ENCODE measurements around the gene BARX2.
"Not testable (repeated sequence)": the region's sequence is repeated elsewhere in the genome, so short reads cannot be mapped to it uniquely, and the experiment has no call there.

Gene BARX2, protein sequence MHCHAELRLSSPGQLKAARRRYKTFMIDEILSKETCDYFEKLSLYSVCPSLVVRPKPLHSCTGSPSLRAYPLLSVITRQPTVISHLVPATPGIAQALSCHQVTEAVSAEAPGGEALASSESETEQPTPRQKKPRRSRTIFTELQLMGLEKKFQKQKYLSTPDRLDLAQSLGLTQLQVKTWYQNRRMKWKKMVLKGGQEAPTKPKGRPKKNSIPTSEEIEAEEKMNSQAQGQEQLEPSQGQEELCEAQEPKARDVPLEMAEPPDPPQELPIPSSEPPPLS

DNA sequence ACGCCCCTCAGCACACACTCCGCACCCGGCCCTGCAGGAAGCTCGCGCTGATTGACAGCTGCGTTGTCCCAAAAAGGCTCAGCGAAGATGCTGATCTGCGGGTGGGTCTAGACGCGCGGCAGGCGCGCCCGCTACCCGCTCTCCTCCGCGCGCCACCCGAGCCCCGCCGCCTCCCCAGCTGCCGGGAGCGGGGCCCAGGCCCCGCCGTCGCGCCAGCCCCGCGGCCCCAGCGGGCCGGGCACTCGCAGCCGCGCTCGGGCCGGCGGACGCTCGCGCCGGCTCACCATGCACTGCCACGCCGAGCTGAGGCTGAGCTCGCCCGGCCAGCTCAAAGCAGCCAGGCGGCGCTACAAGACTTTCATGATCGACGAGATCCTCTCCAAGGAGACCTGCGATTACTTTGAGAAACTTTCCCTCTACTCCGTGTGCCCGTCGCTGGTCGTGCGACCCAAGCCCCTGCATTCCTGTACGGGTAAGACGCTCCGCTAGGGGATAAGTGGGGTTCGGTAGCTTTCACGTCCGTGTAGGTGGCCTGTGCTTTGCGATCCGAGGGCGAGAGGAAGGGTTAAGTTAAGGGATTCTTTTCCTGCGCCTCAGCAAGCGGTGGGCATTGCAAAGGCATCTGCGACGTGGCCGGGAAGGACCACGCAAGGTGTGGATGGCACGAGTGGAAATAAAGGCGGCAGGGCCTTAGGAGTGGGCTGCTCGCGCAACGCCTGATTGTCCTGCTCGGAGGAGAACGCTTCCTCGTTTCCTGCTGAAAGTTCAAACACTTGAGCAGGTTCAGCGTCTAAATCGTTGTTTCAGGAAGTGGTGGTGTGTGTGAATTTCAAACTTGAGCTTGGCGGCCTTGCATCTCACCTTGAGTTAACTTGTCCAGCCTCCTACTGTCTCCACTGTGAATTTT lies at the start of gene BARX2:
TSS of gene BARX2 (plus strand) at position 98 of the 907 bp plus-strand sequence. CDS start at position 286, 188 bp downstream.
- peaks cover 18% of the 10 kb centered on the region for H3K4me1 Mint-ChIP-seq (ENCODE audit: low read depth)
- H3K36me3 Mint-ChIP-seq (ENCODE audit: low read depth) = peaks cover 2% of the 10 kb centered on the region
- peak within 1 kb of the TSS; percentile 78 for H3K4me3 Mint-ChIP-seq
- H3K9me3 Mint-ChIP-seq = no peaks in the 10 kb centered on the region
- peaks cover 73% of the 10 kb centered on the region for H3K27me3 Mint-ChIP-seq (ENCODE audit: low read depth)
- peak within 1 kb of the TSS; percentile 28 for H3K27ac Mint-ChIP-seq
- peak; percentile 43 for DNase-seq (ENCODE audit: low spot score)

DNA sequence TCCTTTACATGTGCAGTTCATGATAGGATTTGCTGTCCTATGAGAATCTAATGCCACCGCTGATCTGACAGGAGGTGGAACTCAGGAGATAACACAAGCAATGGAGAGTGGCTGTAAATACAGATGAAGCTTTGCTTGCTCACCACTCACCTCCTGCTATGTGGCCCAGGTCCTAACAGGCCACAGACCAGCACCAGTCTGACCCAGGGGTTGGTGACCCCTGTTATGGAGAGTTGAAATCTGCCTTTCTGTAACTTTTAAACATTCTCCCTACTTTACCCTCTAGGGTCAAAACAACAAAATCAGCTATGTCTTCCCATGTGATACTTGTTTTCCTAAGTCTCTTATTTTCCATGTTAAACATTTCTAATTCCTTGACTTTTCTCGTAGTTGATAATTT lies 48.7 kb upstream of the BARX2 start:
- Mint-ChIP-seq H3K4me3 (no peak overlapping the region), H3K4me1 (ENCODE audit: low read depth) (no peaks in the 10 kb centered on the region), H3K27me3 (ENCODE audit: low read depth) (peaks cover 6% of the 10 kb centered on the region), H3K36me3 (ENCODE audit: low read depth) (no peaks in the 10 kb centered on the region), H3K27ac (no peak overlapping the region), H3K9me3 (no peaks in the 10 kb centered on the region)
- DNase-seq (ENCODE audit: low spot score) = no peak

DNA sequence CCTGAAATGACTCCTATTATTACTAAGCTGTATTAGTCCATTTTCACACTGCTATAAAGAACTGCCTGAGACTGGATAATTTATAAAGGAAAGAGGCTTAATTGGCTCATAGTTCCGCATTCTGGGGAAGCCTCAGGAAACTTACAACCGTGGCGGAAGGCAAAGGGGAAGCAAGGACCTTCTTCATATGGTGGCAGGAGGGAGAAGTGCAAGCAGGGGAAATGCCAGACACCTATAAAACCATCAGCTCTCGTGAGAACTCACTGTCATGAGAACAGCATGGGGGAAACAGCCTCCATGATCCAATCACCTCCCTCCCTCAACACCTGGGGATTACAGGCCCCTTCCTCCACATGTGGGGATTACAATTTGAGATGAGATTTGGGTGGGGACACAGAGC lies 47.9 kb upstream of the BARX2 start:
- DNase-seq (ENCODE audit: low spot score); H3K4me1 Mint-ChIP-seq (ENCODE audit: low read depth); H3K36me3 Mint-ChIP-seq (ENCODE audit: low read depth); H3K9me3 Mint-ChIP-seq; H3K27me3 Mint-ChIP-seq (ENCODE audit: low read depth); H3K4me3 Mint-ChIP-seq; H3K27ac Mint-ChIP-seq: not testable (repeated sequence)

DNA sequence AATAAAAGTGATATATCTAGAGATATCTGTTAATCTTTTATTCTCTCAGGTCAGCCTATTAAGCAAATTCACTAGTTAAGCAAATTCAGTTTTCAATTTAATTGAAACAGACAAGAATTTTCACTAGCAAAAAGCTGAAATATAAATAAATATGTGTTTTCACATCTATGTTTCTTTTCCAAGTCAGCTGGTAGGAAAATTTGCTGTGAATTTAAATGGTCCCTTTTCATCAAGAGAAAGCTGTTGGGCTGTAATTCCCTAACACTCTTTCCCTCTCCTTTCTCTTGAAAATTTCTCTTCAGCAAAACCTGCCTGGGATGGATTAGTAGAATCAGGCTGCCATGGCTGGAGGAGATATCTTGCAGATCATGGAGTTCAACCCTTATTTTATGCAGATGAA lies 46.9 kb upstream of the BARX2 start:
- peaks cover 8% of the 10 kb centered on the region for H3K27me3 Mint-ChIP-seq (ENCODE audit: low read depth)
- DNase-seq (ENCODE audit: low spot score) = no peak

DNA sequence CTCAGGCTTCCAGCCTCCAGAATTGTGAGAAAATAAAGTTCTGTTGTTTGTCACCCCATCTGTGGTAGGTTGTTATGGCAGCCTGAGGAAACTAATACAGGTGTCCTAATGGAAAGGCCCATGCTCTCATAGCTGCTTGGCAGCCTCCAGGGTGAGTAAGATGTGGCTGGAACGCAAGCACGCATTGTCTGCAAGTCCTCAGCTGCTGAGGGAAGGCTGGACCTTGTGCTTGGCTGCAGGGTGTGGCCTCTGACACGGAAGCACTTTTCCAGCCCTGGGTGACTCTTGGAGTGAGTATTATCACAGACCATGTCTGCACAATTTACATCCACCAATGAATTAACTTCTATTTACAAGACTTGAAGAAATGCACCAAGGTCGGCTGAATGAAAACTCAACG lies 44.4 kb upstream of the BARX2 start:
- Mint-ChIP-seq H3K27me3 (ENCODE audit: low read depth) (peaks cover 8% of the 10 kb centered on the region), H3K9me3 (no peaks in the 10 kb centered on the region), H3K27ac (no peak overlapping the region), H3K4me3 (no peak overlapping the region), H3K4me1 (ENCODE audit: low read depth) (no peaks in the 10 kb centered on the region), H3K36me3 (ENCODE audit: low read depth) (no peaks in the 10 kb centered on the region)
- DNase-seq (ENCODE audit: low spot score) = no peak

More for the DNA sequence above, 46.9 kb upstream of the BARX2 start:
- no peak overlapping the region for H3K4me3 Mint-ChIP-seq
- H3K4me1 Mint-ChIP-seq (ENCODE audit: low read depth) = no peaks in the 10 kb centered on the region
- no peak overlapping the region for H3K27ac Mint-ChIP-seq
- no peaks in the 10 kb centered on the region for H3K36me3 Mint-ChIP-seq (ENCODE audit: low read depth)
- H3K9me3 Mint-ChIP-seq = no peaks in the 10 kb centered on the region

DNA sequence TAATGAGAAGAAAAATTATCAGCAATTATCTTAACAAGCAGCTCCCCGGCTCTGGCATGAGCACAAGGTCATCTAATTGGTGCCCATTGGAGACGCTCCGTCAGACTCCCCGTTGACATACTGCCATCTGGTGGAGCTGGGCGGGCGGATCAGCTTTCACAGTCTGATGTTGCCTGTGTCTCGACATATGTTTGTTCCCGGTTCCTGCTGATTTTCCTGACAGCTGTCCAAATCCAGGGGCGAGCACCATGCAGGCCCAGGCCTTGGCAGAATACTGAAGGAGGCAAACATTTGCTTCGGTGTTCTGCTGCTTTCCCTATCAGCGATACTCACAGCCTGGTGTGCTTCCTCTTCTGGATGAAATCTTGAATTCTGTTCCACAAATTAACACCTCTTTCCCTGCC lies 43.8 kb upstream of the BARX2 start:
- Mint-ChIP-seq H3K4me3 (no peak overlapping the region), H3K36me3 (ENCODE audit: low read depth) (no peaks in the 10 kb centered on the region), H3K27me3 (ENCODE audit: low read depth) (peaks cover 8% of the 10 kb centered on the region), H3K9me3 (no peaks in the 10 kb centered on the region), H3K27ac (no peak overlapping the region), H3K4me1 (ENCODE audit: low read depth) (no peaks in the 10 kb centered on the region)
- DNase-seq (ENCODE audit: low spot score) = peak; percentile 34

DNA sequence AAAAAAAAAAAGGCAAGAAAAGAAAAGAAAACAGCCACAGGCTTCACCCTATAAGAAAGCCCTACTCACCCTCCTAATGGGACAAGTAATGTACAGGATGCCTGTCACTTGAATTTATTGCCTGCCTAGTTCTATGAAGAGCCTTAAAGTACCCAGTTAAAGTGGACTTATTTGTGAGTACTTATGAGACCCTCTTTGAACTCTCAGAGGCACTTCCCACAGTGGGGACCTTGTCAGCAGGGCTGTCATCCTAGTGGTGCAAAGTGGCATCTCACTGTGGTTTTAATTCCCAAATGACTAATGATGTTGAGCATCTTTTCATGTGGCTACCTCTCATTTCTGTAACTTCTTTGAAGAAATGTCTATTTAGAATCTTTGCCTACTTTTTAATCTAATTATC lies 41.8 kb upstream of the BARX2 start:
- no peak for DNase-seq (ENCODE audit: low spot score)
- H3K4me3 Mint-ChIP-seq = no peak overlapping the region
- H3K36me3 Mint-ChIP-seq (ENCODE audit: low read depth) = no peaks in the 10 kb centered on the region
- no peaks in the 10 kb centered on the region for H3K4me1 Mint-ChIP-seq (ENCODE audit: low read depth)
- H3K27ac Mint-ChIP-seq = no peak overlapping the region
- no peaks in the 10 kb centered on the region for H3K9me3 Mint-ChIP-seq
- H3K27me3 Mint-ChIP-seq (ENCODE audit: low read depth) = peaks cover 5% of the 10 kb centered on the region

DNA sequence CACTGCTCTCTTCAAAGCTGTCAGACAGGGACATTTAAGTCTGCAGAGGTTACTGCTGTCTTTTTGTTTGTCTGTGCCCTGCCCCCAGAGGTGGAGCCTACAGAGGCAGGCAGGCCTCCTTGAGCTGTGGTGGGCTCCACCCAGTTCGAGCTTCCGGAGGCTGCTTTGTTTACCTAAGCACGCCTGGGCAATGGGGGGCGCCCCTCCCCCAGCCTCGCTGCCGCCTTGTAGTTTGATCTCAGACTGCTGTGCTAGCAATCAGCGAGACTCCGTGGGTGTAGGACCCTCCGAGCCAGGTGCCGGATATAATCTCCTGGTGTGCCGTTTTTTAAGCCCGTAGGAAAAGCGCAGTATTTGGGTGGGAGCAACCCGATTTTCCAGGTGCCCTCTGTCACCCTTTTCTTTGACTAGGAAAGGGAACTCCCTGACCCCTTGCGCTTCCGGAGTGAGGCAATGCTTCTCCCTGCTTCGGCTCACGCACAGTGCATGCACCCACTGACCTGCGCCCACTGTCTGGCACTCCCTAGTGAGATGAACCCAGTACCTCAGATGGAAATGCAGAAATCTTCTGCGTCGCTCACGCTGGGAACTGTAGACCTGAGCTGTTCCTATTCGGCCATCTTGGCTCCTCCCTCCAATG lies 31.2 kb upstream of the BARX2 start:
- H3K4me3 Mint-ChIP-seq; H3K4me1 Mint-ChIP-seq (ENCODE audit: low read depth); H3K27me3 Mint-ChIP-seq (ENCODE audit: low read depth); DNase-seq (ENCODE audit: low spot score); H3K9me3 Mint-ChIP-seq; H3K36me3 Mint-ChIP-seq (ENCODE audit: low read depth); H3K27ac Mint-ChIP-seq: not testable (repeated sequence)

DNA sequence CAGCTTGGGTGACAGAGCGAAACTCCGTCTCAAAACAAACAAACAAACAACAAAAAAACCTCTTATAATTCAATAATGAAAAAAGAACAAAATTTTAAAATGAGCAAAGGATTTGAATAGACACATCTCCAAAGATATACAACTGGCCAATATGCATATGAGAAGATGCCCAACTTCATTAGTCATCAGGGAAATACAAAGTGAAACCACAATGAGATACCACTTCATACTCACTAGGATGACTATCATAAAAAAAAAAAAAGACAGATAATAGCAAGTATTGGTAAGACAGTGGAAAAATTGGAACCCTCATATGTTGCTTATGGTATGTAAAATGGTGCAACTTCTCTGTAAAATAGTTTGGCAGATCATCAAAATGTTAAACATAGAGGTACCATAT lies 28.7 kb upstream of the BARX2 start:
- DNase-seq (ENCODE audit: low spot score) = no peak

DNA sequence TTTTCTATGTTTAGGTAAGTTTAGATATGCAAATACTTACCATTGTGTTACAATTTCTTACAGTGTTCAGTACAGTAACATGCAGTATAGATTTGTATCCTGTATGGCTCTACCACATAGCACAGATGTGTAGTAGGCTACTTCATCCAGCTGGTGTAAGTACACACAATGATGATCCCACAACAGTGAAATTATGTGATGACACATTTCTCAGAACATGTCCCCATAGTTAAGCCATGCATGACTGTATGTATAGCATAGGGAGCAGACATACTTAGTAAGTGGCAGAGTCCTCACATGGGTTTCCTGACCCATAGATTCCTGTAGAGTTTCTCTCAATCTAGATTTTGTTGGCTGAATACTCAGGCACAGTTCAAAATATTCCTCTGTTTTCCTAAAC lies 26.8 kb upstream of the BARX2 start:
- Mint-ChIP-seq H3K9me3 (no peaks in the 10 kb centered on the region), H3K4me1 (ENCODE audit: low read depth) (no peaks in the 10 kb centered on the region), H3K4me3 (no peak overlapping the region), H3K36me3 (ENCODE audit: low read depth) (no peaks in the 10 kb centered on the region), H3K27me3 (ENCODE audit: low read depth) (peaks cover 4% of the 10 kb centered on the region), H3K27ac (no peak overlapping the region)
- DNase-seq (ENCODE audit: low spot score) = no peak

More for the DNA sequence above, 28.7 kb upstream of the BARX2 start:
- Mint-ChIP-seq H3K27ac (no peak overlapping the region), H3K27me3 (ENCODE audit: low read depth) (peaks cover 2% of the 10 kb centered on the region), H3K36me3 (ENCODE audit: low read depth) (no peaks in the 10 kb centered on the region), H3K9me3 (no peaks in the 10 kb centered on the region), H3K4me3 (no peak overlapping the region), H3K4me1 (ENCODE audit: low read depth) (no peaks in the 10 kb centered on the region)

DNA sequence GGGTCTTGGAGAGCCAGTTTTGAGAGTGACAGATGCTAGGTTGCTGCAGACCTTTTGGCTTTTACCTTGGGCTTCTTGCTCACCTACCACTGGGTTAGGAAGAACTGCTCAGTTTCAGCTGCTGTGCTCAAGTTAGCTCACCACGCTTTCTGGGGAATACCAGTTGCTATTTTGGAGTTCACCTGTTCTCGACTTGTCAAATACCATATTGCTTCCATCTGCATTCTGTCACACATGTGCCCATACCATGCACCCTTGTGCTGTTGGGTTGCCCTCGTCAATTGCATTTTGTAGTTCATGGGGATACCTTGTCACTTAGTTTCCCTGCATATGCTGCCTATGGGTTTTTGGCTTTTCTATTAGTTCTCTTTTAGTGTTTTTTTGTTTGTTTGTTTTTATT lies 23.0 kb upstream of the BARX2 start:
- Mint-ChIP-seq H3K27ac (no peak overlapping the region), H3K4me3 (no peak overlapping the region), H3K27me3 (ENCODE audit: low read depth) (peaks cover 5% of the 10 kb centered on the region), H3K36me3 (ENCODE audit: low read depth) (no peaks in the 10 kb centered on the region), H3K9me3 (no peaks in the 10 kb centered on the region), H3K4me1 (ENCODE audit: low read depth) (no peaks in the 10 kb centered on the region)
- no peak for DNase-seq (ENCODE audit: low spot score)

DNA sequence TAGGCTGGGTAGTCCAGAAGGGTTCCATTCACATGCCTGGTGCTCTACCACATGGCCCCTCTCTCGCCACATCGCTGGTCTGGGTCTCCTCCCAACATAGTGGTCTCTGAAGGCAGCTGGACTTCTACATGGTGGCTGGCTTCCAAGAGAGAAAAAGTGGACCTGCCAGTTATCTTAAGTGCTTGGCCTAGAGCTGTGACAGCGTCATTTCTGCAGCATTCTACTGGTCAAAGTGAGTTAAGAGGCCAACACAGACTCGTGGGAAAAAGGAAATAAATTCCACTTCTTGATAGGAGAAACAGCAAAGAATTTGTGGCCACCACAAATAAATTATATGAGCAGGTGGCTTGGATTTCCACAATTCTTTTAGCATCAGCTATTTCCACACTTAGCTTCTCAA lies 21.0 kb upstream of the BARX2 start:
- Mint-ChIP-seq H3K4me3 (no peak overlapping the region), H3K27me3 (ENCODE audit: low read depth) (peaks cover 4% of the 10 kb centered on the region), H3K36me3 (ENCODE audit: low read depth) (no peaks in the 10 kb centered on the region), H3K4me1 (ENCODE audit: low read depth) (no peaks in the 10 kb centered on the region), H3K27ac (no peak overlapping the region), H3K9me3 (no peaks in the 10 kb centered on the region)
- no peak for DNase-seq (ENCODE audit: low spot score)

DNA sequence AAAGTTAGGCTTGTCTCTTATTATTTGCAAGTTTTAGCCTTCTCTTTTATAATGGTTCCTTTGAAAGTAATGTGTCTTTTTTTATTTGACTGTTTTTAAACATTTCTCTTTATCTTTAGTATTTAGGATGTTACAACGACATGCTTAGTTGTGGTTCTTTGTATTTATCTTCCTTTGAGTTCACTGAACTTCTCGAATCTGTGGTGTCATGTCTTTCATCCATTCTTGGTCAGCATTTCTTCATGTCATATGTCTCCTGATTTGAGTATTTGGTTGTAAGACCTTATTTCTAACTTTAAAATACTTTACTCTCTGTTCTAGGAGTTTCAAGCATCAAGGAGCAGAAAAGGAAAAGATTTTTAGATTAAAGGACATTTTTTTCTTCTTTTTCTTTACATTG lies 15.9 kb upstream of the BARX2 start:
- Mint-ChIP-seq H3K4me3 (no peak overlapping the region), H3K27me3 (ENCODE audit: low read depth) (peaks cover 10% of the 10 kb centered on the region), H3K27ac (no peak overlapping the region), H3K9me3 (no peaks in the 10 kb centered on the region), H3K4me1 (ENCODE audit: low read depth) (no peaks in the 10 kb centered on the region), H3K36me3 (ENCODE audit: low read depth) (no peaks in the 10 kb centered on the region)
- DNase-seq (ENCODE audit: low spot score) = no peak

DNA sequence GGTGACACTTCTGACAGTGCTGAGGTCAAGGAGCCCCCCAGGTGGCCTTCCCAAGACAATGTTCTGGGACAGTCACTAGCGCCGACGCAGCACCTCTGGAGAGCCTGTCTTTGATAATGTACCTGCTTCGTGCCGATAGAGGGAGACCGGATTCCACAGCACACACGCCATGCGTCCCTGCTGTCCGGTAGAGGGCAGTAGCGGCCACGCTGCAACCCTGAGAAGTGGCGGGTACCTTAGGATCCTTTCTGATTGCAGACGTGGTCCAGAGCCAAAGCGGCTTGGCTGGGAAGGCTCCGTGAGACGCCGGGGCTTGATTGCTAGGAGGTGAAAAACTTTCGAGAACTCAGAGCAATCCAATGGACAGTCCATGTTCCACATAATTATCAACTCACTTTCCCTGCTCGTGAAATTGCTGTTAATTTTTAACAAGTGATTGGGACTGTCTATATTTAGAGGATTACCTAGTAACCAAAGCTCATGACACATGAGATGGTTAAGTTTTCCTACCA lies 11.4 kb upstream of the BARX2 start:
- peak; percentile 79 for DNase-seq (ENCODE audit: low spot score)
- no peak overlapping the region for H3K4me3 Mint-ChIP-seq
- H3K27ac Mint-ChIP-seq = no peak overlapping the region
- H3K4me1 Mint-ChIP-seq (ENCODE audit: low read depth) = no peaks in the 10 kb centered on the region
- peaks cover 42% of the 10 kb centered on the region for H3K27me3 Mint-ChIP-seq (ENCODE audit: low read depth)
- H3K36me3 Mint-ChIP-seq (ENCODE audit: low read depth) = no peaks in the 10 kb centered on the region
- H3K9me3 Mint-ChIP-seq = no peaks in the 10 kb centered on the region

All from T-helper 2 cell treated with Interferon-gamma antibody and Interleukin-4, amounts not matched to agents 5 μg/mL and 100 μg/mL, for 36 hours (primary cell).